ENCODE measurements around the gene SS18. TPM values are rescaled to one million over a fixed set of nuclear protein-coding genes. Genes with fewer than 3 reads are reported as not detected.
"Not testable (repeated sequence)": the region's sequence is repeated elsewhere in the genome, so short reads cannot be mapped to it uniquely, and the experiment has no call there.

The SS18 gene, protein sequence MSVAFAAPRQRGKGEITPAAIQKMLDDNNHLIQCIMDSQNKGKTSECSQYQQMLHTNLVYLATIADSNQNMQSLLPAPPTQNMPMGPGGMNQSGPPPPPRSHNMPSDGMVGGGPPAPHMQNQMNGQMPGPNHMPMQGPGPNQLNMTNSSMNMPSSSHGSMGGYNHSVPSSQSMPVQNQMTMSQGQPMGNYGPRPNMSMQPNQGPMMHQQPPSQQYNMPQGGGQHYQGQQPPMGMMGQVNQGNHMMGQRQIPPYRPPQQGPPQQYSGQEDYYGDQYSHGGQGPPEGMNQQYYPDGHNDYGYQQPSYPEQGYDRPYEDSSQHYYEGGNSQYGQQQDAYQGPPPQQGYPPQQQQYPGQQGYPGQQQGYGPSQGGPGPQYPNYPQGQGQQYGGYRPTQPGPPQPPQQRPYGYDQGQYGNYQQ
- 10 to 100 TPM; 16.3 to 39.3 (median 37.3) TPM for polyA plus RNA-seq

DNA sequence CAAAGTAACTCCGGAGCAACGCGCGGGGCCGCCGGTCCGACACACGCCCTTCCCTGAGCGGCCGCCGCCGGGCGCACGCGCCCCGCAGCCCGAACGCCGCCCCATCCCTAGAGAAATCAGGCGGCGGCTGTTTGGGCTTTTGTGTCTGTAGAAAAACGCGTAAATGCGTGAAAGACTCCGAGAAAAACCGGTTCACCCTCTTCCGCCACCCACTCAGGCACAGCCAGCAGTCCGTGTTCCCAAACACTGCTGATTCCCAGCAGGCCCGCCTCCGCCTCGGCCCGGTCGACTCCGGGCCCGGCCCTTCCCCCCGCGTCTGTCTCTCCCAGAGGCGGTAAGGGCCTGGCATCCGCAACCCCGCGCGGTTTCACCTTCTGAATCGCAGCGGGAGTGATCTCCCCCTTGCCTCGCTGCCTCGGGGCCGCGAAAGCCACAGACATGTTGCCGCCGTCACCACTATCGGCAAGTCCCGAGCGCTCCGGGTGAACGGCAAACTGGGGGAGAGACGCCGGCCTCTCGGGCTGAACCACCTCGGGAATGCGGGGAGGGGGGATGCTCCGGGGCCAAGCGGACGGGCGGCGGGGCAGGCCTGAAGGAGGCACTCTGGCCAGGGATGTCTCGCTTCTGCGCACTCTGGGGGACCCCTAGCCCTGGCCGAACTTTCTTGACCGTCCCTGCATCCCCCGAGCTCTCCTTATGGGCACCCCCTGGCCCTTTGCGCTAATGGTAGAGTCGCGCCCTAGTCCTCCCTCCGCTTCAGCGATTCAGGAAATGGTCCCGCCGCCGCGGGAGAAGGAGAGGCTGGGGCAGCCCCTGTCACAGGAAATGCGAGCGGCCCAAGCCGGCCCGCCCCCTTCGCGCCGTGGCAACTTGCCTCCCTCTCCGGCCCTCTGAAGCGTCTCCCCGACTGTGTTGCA, at the start of gene SS18:
TSS of gene SS18 (minus strand) at position 484 of the 917 bp plus-strand sequence. CDS start at position 440, 44 bp downstream.
- 0 to 1% (median 0%) methylated on average over 81 to 89 of the region's 89 CpGs for WGBS, 3 donors

DNA sequence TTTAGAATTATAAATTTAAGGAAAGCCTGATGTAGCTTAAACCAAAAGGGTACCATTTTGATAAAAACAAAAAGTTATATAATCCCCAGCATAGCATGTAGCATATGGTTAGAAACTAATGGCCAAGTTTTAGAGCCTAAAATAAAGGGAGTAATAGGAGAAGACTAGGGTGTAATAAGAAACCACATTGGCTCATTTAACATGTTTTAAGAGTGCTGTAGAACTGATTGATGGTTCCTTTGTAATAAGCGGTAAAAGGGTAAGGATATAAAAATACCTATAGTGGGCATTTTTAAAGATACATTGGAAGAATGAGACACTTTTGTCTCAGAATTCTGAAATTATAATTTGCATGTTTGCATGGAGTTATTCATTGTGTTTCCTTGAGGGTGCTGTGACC, 45.1 kb upstream of the SS18 start:
- no peak overlapping the region for H3K27ac ChIP-seq (ENCODE audit: low read depth, low read length)
- 93 to 94% (median 94%) methylated on average over 1 of the region's 1 CpG for WGBS, 3 donors

More for the DNA sequence above, at the start of gene SS18:
- peak within 1 kb of the TSS; percentile 89 for H3K27ac ChIP-seq (ENCODE audit: low read depth, low read length)

DNA sequence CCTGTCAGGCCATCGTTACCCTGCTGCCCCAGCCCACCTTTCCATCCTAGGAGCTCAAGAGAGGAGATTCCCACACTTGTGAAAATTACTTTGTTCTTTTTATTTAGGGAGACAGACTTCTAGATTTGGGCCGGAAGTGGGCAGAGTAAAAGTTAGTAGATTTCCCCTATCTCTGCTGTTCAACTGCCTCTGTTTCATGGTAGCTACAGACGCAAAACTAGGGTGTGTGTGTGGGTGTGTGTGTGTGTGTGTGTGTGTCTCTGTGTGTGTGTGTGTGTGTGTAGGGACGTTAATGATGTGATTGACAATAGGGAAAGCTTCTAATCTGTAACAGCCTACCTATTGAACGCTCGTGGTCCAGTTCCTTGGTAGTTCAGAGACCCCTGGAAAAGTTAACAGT, 43.7 kb upstream of the SS18 start:
- 85 to 89% (median 88%) methylated on average over 6 of the region's 6 CpGs for WGBS, 3 donors
- H3K27ac ChIP-seq (ENCODE audit: low read depth, low read length) = no peak overlapping the region

DNA sequence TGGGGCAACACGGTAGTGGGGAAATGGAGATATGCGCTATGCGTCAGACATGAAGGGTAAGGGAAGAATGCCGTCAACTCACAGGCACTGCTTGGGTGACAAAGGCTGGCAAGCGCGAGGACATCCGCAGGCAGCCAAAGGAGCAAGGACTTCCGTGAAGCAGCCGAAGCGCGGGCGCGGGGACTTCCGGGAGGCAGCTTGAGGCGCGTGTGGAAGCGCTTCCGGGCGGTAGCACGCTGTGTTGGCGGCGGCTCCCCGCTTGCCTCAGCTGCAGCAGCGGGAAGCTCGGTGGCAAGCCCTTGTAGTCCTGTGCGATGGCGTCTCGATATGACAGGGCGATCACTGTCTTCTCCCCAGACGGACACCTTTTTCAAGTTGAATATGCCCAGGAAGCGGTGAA, 43.2 kb upstream of the SS18 start, which contains the start of gene PSMA8:
TSS of gene PSMA8 (plus strand) at position 218 of the 400 bp plus-strand sequence. CDS start at position 315, 97 bp downstream.
- 56 to 68% (median 62%) methylated on average over 30 to 31 of the region's 31 CpGs for whole genome bisulfite sequencing, 3 donors
- H3K27ac ChIP-seq (ENCODE audit: low read depth, low read length) = no peak within 1 kb of the TSS

DNA sequence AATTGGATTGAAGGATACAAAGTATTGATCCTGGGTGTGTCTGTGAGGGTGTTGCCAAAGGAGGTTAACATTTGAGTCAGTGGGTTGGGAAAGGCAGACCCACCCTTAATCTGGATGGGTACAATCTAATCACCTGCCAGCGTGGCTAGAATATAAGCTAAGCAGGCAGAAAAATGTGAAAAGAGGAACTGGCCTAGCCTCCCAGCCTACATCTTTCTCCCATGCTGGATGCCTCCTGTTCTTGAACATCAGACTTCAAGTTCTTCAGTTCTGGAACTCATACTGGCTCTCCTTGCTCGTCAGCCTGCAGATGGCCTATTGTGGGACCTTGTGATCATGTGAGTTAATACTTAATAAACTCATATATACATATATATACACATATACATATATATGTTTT, 37.8 kb upstream of the SS18 start:
- not testable (repeated sequence) for H3K27ac ChIP-seq (ENCODE audit: low read depth, low read length)
- 68 to 84% (median 77%) methylated on average over 2 of the region's 2 CpGs for WGBS, 3 donors

DNA sequence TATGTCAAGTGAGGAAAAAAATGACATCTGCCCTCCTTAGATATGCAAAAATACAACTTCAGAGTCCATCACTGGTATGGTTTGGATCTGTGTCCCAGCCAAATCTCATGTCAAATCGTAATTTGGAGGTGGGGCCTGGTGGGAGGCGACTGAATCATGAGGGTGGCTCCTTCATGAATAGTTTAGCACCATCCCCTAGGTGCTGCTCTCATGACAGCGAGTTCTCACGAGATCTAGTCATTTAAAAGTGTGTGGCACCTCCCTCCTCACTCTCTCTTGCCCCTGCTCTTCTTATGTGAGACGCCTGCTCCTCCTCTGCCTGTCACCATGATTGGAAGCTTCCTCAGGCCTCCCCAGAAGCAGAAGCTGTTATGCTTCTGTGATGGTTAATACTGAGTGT, 37.4 kb upstream of the SS18 start:
- H3K27ac ChIP-seq (ENCODE audit: low read depth, low read length) = no peak overlapping the region
- WGBS, 3 donors = 66 to 79% (median 73%) methylated on average over 5 of the region's 5 CpGs

DNA sequence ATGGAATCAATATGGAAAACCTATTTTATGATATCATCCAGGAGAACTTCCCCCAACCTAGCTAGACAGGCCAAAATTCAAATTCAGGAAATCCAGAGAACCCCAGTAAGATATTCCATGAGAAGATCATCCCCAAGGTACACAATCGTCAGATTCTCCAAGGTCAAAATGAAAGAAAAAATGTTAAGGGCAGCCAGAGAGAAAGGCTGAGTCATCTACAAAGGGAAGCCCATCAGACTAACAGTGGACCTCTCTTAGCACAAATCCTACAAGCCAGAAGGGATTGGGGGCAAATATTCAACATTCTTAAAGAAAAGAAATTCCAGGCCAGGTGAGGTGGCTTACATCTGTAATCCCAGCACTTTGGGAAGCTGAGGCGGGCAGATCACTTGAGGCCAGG, 31.6 kb upstream of the SS18 start:
- 73 to 89% (median 83%) methylated on average over 2 of the region's 2 CpGs for WGBS, 3 donors

DNA sequence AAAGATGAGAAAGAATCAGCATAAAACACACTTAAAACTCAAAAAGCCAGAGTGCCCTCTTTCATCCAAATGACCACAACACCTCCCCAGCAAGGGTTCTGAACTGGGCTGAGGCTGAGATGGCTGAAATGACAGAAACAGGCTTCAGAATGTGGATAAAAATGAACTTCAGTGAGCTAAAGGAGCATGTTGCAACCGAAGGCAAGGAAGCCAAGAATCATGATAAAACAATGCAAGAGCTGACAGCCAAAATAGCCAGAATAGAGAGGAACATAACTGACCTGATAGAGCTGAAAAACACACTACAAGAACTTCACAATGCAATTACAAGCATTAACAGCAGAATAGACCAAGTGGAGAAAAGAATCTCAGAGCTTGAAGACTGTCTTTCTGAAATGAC, 31.1 kb upstream of the SS18 start:
- no peak overlapping the region for H3K27ac ChIP-seq (ENCODE audit: low read depth, low read length)
- 58 to 68% (median 62%) methylated on average over 1 of the region's 1 CpG for WGBS, 3 donors

More for the DNA sequence above, 31.6 kb upstream of the SS18 start:
- H3K27ac ChIP-seq (ENCODE audit: low read depth, low read length) = not testable (repeated sequence)

DNA sequence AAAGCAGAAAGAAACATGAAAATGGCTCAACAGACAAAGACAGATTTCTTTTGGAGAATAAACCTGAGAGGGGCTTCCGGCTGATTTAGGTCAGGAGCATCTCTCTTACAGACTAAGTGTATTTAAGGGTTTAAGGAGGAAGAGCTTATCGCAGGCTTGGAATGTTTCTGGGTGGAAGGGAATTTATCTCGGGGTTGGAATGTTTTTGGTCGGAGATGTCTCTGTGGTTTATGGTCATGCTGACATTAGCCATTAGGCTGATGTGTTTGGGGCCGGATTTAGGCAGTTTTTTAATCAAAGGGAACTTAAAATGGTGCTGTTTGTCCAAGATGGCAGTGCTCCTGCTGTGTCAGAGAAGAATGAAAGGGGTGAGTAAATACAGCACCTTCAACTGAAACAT, 28.8 kb upstream of the SS18 start:
- 79 to 86% (median 82%) methylated on average over 5 of the region's 5 CpGs for WGBS, 3 donors
- H3K27ac ChIP-seq (ENCODE audit: low read depth, low read length) = no peak overlapping the region

DNA sequence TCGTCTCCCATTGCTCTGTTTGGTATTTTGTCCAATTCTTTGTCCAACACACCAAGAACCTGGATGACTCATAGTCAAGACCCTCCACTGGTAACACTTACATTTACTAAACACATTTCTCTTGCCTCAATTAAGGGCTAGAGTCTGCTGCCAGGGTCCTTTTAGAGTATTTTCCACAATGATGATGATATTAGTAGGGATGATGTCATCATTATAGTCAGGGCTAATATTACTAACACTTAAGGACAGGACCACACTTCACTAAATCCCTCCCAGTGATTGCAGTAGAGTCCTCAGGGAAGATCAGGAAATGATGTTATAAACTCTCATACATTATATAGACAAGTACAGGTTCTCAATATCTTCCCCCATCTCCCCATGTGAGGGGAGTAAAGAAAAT, 13.6 kb upstream of the SS18 start:
- WGBS, 3 donors = 75 to 89% (median 83%) methylated on average over 1 of the region's 1 CpG

DNA sequence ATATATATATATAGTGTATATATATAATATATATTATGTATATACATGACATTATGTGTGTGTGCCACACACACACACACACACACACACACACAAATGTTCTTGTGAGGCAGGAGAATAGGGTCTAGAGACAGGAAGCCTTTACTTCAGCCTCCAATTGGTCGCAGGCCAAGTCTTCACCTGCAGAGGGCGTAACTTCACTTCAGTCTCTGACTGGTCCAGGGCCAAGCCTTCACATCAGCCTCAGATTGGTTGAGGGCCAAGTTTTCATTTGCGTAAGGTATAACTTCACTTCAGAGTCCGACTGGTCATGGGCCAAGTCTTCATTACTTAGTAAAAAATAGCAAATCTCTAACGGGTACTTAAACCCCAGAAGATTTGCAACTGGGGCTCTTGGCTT, 13.2 kb upstream of the SS18 start:
- 33 to 76% (median 71%) methylated on average over 5 of the region's 5 CpGs for WGBS, 3 donors
- no peak overlapping the region for H3K27ac ChIP-seq (ENCODE audit: low read depth, low read length)

More for the DNA sequence above, 13.6 kb upstream of the SS18 start:
- no peak overlapping the region for H3K27ac ChIP-seq (ENCODE audit: low read depth, low read length)

DNA sequence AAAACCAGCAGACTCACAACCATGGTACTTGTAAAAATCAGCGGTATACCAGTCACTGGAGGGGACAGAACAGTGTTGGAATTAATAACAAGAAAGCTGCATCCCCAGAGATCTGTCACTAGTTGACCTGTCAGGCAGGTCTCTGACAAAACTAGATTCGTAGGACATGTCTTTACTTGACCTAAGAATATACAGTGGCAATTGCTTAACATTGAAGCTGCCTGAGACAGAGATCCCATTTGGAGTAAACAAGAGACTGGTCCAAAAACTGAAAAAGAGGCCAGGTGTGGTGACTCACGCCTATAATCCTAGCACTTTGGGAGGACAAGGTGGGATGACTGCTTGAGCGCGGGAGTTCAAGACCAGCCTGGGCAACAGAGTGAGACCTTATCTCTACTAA, 7.2 kb upstream of the SS18 start:
- 93 to 95% (median 93%) methylated on average over 5 of the region's 5 CpGs for WGBS, 3 donors
- H3K27ac ChIP-seq (ENCODE audit: low read depth, low read length) = no peak overlapping the region

DNA sequence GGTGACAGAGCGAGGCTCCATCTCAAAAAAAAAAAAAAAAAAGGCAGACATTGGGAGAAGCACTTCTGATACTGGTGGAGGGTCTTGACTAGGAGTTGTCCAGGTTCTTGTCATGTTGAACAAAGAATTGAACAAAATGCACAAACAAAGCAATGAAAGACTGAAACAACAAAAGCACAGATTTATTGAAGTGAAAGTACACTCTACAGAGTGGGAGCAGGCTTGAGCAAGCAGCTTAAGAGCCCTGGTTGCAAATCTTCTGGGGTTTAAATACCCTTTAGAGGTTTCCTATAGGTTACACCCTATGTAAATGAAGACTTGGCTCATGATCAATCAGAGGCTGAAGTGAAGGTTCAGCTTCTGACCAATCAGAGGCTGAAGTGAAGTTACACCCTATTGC, 6.4 kb upstream of the SS18 start:
- 46 to 96% (median 90%) methylated on average over 1 of the region's 1 CpG for WGBS, 3 donors
- no peak overlapping the region for H3K27ac ChIP-seq (ENCODE audit: low read depth, low read length)

DNA sequence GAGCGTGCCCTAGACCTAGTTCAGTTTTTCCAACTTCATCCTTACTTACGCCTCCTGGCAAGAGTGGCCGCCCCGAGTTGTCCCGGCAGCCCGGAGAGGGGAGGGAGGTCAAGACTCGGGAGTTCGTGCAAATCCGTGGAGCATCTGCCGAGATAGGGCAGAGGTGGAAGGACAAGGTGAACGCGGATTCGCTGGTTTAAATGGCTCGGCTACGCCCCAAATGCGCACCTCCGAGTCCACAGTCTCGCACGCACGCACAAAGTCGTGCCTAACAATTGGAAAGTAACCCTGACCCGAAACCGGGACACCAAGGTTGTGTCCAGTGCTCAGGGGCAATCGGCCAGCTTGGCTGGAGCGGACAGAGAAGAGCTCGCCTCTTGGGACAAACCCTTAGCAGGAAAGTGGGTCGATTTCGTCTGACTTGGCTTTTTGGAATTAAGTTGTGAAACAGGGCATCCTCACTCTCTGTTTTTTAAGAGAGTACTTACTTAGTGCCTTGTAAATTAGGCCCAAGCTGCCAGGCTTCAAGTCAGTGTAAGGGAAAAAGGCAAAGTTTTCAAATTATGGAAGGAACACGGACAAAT, 726 bp upstream of the SS18 start:
- WGBS, 3 donors = 2 to 5% (median 5%) methylated on average over 29 of the region's 29 CpGs
- peak overlapping the region; percentile 76 for H3K27ac ChIP-seq (ENCODE audit: low read depth, low read length)

DNA sequence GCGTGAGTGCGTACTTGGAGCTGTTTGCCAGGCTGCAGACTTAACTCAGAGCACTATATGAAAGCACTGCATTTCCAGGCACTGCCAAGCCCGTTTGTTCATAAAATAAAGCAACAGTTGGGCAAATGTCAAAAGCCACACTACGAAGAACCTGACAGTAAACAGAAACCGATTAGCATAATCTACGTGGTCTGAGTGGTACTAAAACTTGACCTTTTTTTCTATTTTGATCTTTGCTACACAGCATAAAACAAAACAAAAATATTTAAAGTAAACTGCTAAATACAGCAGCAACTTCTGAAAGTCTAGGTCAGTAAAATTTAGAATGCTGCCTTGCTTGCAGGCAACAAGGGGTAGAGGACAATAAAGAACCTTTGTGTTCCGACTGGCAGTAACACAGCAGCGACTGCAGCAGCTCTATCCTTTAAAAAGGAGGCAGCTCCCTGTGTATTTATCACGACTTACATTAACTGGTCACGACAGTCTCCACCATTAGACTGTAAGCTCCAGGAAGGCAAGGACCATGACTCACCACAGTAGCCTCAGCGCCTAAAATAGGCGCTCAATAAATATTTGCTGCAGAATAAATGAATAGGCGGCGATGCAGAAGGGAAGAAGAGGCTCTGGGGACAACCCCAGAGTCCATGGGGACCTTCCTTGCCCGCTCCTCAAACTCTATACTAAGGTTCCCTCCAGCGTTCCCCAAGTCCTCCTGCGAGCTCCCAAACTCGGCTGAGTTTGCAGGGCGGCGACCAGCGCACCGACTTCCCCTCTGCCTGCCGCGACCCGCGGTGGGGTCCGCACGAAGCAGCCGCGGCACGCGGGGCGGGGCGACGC, 902 bp downstream of the SS18 start:
- 1 to 2% (median 2%) methylated on average over 35 of the region's 35 CpGs for WGBS, 3 donors
- peak overlapping the region; percentile 89 for H3K27ac ChIP-seq (ENCODE audit: low read depth, low read length)

DNA sequence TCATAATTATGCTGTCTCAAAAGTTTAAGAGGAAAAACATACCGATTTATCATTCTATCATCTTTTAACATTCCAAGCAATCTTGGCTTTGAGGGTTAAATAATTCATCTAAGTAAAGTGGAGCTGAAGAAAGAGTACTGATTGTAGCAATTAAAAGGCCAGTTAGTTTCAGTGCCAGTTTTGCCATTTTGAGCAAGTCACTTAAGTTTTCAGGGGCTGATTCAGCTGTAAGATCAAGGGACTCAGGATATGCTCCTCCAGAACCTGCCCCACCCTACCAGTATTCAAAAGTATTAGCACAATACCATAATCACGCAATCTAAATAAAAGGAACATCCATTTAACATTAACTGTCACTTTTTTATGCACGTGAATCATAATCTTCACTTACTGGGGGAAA, 1.9 kb downstream of the SS18 start:
- 34 to 39% (median 35%) methylated on average over 3 of the region's 3 CpGs for WGBS, 3 donors
- no peak overlapping the region for H3K27ac ChIP-seq (ENCODE audit: low read depth, low read length)

DNA sequence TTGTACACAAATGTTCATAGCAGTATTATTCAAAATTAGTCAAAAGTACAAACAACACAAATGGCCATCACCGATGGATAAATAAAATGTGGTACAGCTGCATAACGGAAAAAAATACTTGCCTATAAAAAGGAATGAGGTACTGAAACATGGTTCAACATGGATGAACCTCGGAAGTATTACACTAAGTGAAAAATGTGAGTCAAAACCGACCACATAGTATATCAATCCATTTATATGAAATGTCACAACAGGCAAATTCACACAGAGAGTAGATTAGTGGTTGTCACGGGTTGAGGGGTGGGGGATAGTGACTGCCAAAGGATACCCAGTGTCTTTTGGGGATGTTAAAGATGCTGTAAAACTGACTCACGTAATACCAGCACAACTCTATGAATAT, 3.5 kb downstream of the SS18 start:
- H3K27ac ChIP-seq (ENCODE audit: low read depth, low read length) = no peak overlapping the region
- WGBS, 3 donors = 85 to 95% (median 94%) methylated on average over 6 of the region's 6 CpGs

DNA sequence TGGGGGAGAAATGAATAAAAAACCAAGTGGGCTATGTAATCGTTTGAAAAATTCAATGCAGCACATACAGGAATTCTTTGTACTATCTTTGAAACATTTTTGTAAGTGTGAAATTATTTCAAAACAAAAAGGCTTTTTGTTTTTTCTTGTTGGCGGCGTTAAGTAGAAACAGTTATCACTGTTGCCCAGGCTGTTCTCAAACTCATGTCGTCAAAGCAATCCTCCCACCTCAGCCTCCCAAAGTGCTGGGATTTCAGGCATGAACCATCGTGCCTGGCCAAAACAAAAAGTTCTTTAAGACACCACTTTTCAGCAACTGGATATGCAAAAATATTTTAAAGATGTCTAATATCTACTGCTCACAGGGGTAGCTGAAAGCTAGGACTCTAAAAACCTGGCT, 5.4 kb downstream of the SS18 start:
- 88 to 93% (median 89%) methylated on average over 5 of the region's 5 CpGs for WGBS, 3 donors
- no peak overlapping the region for H3K27ac ChIP-seq (ENCODE audit: low read depth, low read length)

All from adipose tissue (tissue), 3 donors.